HG03558 (cell line): Measurements from ENCODE around the gene WNT1.

Source experiments
- ATAC-seq: cut with Tn5 transposase; IDR thresholded peaks from one replicate; pipeline ENCODE4 v1.9.1; 2021; ENCODE audit warnings: moderate number of reproducible peaks; ENCODE audit not compliant: unreplicated experiment; ENCODE audit errors: extremely low read depth

The WNT1 gene

DNA sequence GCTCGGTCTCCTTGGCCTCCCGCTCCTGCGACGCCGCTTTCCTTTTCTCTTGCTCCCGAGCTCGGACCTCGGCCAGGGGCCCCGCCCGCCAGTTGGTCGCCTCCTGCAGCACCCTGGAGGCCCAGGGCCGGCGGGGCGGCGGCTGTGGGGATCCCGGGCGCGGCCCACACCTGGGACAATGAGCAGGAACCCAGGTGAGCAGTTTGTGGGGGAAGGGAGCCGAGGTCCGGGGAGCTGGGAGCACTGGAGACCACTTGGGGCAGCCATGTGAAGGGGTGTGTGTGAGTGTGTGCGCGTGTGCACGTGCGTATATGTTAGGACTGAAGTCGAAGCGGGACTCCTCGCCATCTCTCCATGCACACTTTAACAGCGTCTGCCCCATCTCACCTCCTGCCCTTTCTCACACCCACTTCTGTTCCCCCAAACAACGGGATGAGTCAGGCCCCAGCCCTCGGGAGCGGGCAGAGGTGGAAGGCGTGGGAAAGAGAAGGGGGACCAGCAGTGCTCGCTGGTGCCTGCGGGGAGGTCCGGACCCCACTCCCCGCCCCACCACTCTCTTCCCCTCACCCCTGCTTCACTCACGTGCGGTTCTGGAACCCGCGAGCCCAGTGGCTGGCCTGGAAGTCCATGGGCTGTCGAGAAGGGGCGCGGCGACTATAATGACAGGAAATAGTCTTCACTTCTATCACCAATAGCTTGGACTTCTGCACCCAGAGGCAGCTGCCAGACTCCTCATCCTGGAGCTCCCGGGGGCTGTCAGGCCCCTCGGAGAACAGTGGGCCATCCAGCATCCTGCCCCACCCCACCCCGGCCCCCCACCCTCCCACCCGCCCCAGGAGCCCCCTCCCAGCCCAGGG lies 20.6 kb downstream of the WNT1 start:
- no peak for ATAC-seq

GRCh38 chr12:48999371-49000131 lies 21.4 kb downstream of the WNT1 start, which contains the start of gene DDN:
Gene DDN (minus strand): TSS chr12:48999375. CDS start chr12:48999287, 88 bp downstream.
- ATAC-seq = no peak

DNA sequence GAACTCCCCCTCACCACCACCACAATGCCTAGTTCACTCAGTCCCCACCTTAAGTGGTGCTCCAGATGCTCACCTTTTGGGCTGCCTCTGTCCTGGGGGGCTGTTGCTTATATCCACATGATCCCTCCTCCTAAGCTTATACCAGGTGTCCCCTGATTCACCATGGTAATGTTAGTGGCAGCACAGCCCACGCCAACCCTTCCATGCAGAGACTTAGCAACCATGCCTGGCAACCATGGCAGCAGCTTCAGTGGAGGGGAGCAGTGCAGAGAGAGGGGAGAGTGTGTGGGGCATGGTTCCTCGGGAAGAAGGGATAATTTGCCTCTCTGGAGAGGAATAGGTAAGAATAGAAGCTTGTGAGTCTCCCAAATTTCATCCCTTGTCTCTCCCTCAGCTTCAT lies 22.2 kb downstream of the WNT1 start:
- no peak for ATAC-seq

DNA sequence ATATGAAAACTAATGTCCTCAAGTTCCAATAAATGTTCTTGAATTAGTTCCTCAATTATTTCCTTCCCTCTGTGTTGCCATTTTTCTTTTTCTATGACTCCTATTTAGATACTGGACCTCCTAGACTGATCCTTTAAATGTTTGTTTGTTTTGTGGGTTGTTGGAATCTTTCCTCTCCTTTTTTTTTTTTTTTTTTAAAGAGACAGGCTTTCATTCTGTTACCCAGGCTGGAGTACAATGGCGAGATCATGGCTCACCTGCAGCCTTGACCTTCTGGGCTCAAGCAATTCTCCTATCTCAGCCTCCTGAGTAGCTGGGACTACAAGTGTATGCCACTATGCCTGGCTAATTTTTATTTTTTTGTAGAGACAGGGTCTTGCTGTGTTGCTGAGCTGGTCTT lies 30.8 kb downstream of the WNT1 start:
- no peak for ATAC-seq

DNA sequence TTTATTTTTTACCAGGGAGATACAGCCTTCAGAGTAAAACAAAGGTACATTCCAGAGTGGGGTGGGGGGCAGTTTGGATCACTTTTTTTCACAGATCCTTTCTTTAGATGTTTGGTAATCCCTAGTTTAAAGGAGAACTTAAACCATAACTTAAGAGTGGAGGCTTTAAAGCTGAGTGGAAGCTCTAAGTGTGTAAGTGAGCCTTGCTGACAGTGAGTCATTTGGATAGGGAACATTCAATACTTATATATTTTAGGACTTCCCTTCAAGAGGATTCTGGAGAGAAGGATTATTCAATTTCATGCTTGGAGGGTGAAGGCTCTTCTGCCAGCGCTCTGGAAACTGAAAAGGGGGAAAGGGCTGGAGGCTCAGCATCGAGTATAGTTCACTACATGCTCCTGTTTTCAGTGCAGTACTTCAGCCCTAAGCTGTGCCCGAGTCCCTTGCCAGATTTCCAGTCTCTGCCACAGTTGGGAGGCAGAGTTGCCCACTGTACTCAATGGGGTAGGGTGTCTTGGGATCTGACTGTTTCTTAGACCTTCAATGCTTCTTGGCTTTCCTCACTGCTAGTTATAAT lies 32.1 kb downstream of the WNT1 start:
- no peak for ATAC-seq

- no peak for ATAC-seq
Measured at GRCh38 chr12:49012739-49013138, 34.6 kb downstream of the WNT1 start.

GRCh38 chr12:49013428-49013827 lies 35.3 kb downstream of the WNT1 start:
- ATAC-seq = no peak

- ATAC-seq = no peak
Measured at GRCh38 chr12:49014547-49014946, 36.4 kb downstream of the WNT1 start.

DNA sequence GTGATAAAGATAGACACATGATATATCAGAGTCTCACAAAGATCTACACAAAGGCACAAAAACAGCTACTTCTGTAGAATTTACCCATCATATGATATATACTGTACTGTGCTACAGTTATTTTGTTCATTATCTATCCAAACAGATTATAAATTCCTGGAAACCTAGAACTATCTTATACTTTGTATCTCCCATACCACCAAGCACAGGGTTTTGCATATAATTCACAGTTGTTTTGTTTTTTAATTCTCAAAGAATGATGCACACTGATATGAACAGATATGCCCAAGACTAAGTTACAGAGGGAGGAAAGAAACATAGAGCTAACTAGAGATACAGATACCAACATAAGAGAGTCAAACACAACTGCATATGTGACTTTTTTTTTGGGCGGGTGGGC lies 37.1 kb downstream of the WNT1 start:
- no peak for ATAC-seq

- no peak for ATAC-seq
Measured at GRCh38 chr12:49017891-49018260, 39.8 kb downstream of the WNT1 start.

DNA sequence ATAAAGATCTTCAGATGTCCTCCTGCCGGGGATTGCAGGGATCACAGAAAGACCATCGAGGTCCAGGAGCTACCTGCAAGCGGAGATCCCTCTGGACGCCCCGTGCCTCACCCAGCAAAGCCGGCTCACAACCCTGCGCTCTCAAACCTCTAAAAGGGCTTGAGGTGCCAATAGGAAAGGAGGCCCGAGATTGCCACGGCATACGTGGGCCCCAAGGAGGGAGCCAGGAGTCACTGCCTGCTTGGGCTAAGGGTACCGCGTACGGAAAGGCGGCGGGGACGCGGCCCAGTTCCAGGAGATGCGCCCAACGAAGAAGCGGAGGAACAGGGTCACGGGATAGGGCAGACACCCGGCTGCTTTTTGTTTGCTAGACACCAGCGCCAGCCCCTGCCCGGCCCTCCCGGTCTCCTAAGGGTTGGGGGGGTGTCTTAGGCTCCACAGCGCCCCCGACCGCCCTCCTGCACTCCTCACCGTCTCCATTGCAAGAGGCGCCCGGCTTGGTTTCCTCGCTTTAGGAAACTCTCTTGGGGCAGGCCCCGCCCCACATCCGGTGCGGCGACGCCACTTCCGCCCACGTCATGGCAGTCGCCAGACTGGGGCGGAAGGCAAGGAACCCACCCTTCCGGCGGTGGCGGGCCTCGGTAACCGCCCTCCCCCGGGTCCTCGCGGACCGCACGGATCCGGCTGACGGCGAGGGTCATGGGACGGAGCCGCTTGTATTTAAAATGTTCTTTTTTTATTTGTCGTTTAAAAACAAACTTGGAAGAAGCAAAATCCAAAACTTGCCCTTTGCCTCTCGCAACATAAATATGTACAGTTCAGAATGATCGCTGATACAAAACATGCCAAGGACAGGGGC lies 40.4 kb downstream of the WNT1 start, which contains the start of gene PRKAG1:
TSS of gene PRKAG1 (minus strand) at position 516 of the 859 bp plus-strand sequence. CDS start at position 480, 36 bp downstream.
- peak; percentile 84 for ATAC-seq

- ATAC-seq = no peak
Measured at GRCh38 chr12:49019120-49019430, 41.0 kb downstream of the WNT1 start.

- ATAC-seq = no peak
Measured at GRCh38 chr12:49019443-49020324, 41.6 kb downstream of the WNT1 start.

GRCh38 chr12:49020441-49020840 lies 42.3 kb downstream of the WNT1 start:
- ATAC-seq = no peak

DNA sequence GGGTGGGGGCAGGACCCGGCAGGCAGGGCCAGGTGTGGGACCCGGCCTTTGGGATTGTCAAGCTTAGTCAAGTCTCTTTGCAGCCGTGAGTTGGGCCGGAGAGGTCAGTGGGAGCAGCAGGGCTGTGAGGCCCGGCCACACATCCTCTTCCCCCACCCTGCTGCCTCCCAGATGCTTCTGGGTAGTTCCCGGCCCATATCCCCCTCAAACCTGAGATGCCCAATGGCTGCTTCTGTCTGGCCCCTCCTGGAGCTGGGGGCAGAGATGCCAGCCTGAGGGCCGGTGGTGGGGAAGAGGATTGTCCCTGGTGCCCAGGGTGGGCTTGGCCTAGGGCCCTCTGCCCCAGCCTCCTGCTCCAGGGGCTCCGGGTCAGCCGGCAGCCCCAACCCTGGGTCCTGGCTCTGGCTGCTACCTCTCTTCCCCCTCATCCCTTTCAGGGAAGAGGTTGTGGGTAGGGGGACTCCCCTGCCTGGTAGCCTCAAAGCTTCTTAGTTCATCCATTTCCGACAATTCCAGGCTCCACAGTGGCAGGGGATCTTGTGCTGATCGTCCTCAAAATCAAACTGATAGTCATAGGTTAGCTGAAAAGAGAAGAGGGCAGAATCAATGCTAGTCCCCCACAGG lies 43.3 kb downstream of the WNT1 start:
- ATAC-seq = no peak

DNA sequence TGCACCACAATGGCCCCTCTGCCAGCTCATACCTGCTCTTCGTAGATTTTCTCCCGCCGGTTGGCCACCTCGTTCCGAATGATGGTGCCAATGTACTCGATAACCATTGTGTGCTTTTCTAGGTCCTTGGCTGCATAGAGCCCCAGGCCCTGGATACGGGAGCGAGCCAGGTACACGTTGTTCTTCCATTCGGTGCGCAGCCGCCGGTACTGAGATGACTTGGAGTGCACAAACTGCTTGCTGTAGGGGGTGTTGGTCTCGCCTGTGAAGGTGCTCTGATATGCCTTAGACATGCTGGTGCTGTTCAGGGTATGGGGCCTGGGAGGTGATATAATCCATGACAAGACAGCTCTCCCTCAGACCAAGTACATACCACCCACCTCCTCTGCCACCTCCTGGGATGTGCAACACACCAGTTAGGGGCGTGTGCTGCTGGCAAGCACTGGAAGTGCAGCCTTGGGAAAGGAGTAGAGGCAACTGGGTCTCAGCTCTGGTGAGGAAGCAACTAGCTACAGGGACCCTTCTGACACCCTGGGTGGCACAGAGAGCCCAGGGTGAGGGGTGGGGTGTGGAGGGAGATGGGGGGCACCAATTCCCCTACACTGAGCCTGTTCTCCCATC lies 44.5 kb downstream of the WNT1 start:
- no peak for ATAC-seq

GRCh38 chr12:49023812-49024211 lies 45.7 kb downstream of the WNT1 start:
- ATAC-seq = no peak

DNA sequence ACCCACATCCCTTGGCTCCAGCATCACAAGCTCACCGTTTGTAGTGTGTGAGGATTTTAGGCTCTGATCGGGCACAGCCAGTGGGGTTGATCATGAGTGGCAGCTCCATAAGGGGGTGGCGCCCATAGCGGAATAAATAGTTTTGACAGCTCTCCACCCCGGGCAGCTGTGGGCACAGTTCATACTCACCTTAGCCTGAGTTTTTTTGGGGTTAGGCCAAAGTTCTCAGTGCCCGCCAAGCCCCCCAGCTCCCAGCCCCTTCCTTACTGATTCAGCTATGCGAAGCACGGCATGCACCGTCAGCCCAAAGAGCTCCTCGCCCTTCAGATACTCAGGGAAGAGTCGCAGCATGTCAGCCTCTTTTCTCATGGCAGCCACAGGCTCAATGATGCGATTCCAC lies 46.4 kb downstream of the WNT1 start:
- no peak for ATAC-seq
